ENCODE results near the gene MASP2. TPM values are rescaled to one million over a fixed set of nuclear protein-coding genes. Genes with fewer than 3 reads are reported as not detected.

The MASP2 gene
- not detected in 2 replicates for total RNA-seq

GRCh38 chr1:11046625-11047365 lies at the start of gene MASP2:
Gene MASP2, minus strand, starts transcription at chr1:11047239. Its CDS starts 32 bp downstream, at chr1:11047207.

GRCh38 chr1:11059968-11060830 lies 13.2 kb upstream of the MASP2 start, which contains the start of gene SRM:
Gene SRM, minus strand, starts transcription at chr1:11060018. Its CDS starts 75 bp downstream, at chr1:11059943.

GRCh38 chr1:11012260-11013159 lies 34.5 kb downstream of the MASP2 start, which contains the start of gene TARDBP:
Gene TARDBP, plus strand, starts transcription at chr1:11012654. Its CDS starts 1,074 bp downstream, at chr1:11013728.

Other genes starting within 250 kb of the MASP2 start
- 31.5 and 36.3 TPM in 2 replicates for gene TARDBP, start 34.6 kb downstream of the MASP2 start, total RNA-seq
- gene SRM, start 12.8 kb upstream of the MASP2 start, total RNA-seq, result 59.8 and 82.9 TPM in 2 replicates
- gene EXOSC10, start 52.6 kb upstream of the MASP2 start, total RNA-seq, result 29.6 and 34.5 TPM in 2 replicates
- 0.43 TPM in 1 of 2 replicates, not detected in the other for gene ANGPTL7, start 142.1 kb upstream of the MASP2 start, total RNA-seq
- gene MTOR, start 215.3 kb upstream of the MASP2 start, total RNA-seq, result 17.5 and 25.5 TPM in 2 replicates
- gene UBIAD1, start 226.0 kb upstream of the MASP2 start, total RNA-seq, result 7.7 and 12.4 TPM in 2 replicates